Kidney (tissue), 14 donors: ENCODE measurements around the gene CHD2. TPM values are rescaled to one million over a fixed set of nuclear protein-coding genes. Genes with fewer than 3 reads are reported as not detected.
A peak's percentile ranks its signal among the peaks of the same experiment; 100 is the strongest.

Source experiments
- DNase-seq, 5 donors: peaks; one replicate each; pipeline ENCODE4 v3.0.0-alpha.2; 2013 to 2020
- FAIRE-seq: peaks from 2 replicates; lab custom pipeline; 2012; peaks lifted over from hg19 to GRCh38; lab: Jason Lieb, UNC
- H3K27ac ChIP-seq, 2 donors: one replicate each; pipeline ENCODE4 v1.7.0; 2013; ENCODE audit warnings: low read depth in 2 of 2, low read length in 2 of 2, inconsistent platforms in 1 of 2
- H3K27me3 ChIP-seq: one replicate; pipeline ENCODE4 v1.7.1; 2013; ENCODE audit warnings: low read length, inconsistent platforms; ENCODE audit not compliant: control insufficient read depth, insufficient read depth
- H3K36me3 ChIP-seq, 3 donors: one replicate each; pipeline versions ENCODE4 v1.7.0 to v1.7.1; 2013; ENCODE audit warnings: low read length in 3 of 3, control low read depth in 1 of 3, inconsistent platforms in 1 of 3; ENCODE audit not compliant: insufficient read depth in 3 of 3, control insufficient read depth in 2 of 3
- H3K4me1 ChIP-seq, 3 donors: one replicate each; pipeline versions ENCODE4 v1.7.0 to v1.7.1; 2013; ENCODE audit warnings: low read length in 3 of 3, inconsistent platforms in 1 of 3, low read depth in 1 of 3; ENCODE audit not compliant: control insufficient read depth in 2 of 3, insufficient read depth in 2 of 3
- H3K4me3 ChIP-seq, 3 donors: one replicate each; pipeline versions ENCODE4 v1.7.0 to v1.8.1; 2013; ENCODE audit warnings: low read length in 3 of 3, control low read depth in 1 of 3, inconsistent platforms in 1 of 3
- H3K9ac ChIP-seq, 3 donors: one replicate each; pipeline versions ENCODE4 v1.7.0 to v1.7.1; 2013; ENCODE audit warnings: low read length in 3 of 3, control low read depth in 1 of 3, inconsistent platforms in 1 of 3
- H3K9me3 ChIP-seq, 3 donors: one replicate each; pipeline versions ENCODE4 v1.7.0 to v1.7.1; 2013; ENCODE audit warnings: low read length in 3 of 3, control low read depth in 1 of 3, inconsistent platforms in 1 of 3; ENCODE audit not compliant: control insufficient read depth in 2 of 3, insufficient read depth in 1 of 3
- CTCF ChIP-seq: IDR thresholded peaks from 3 replicates; pipeline ENCODE4 v1.5.1; 2012; ENCODE audit warnings: mild to moderate bottlenecking, moderate library complexity, borderline replicate concordance; ENCODE audit not compliant: insufficient read depth; ENCODE audit errors: extremely low read depth
- intact Hi-C: fragments of 100-400 bp; cut with DNase I; formaldehyde crosslinking; loops from one replicate; pipeline ENCODE4 v1.11.1; 2022
- polyA plus RNA-seq: library from polyadenylated mRNA; stranded (reverse); fragments of 350-450 nt; fragmentation: Illumina TruSeq; extraction: RNeasy Lipid Tissue Mini Kit (QIAGEN cat#74804); gene quantifications from one replicate; pipeline ENCODE4 v1.2.3, GENCODE V29; 2014; ENCODE audit warnings: low read depth, low replicate concordance; ENCODE audit not compliant: insufficient read depth
- total RNA-seq: library from RNA; stranded (reverse); fragmentation: NEBNext Ultra II Directional; extraction: Animal tissue kit (Norgen Biotek cat#: 25700); gene quantifications from one replicate; pipeline ENCODE4 v1.2.1, GENCODE V29; 2021
- donor health status: control.
- donor health status: control.
- donor health status: control.
- donor health status: control.
- donor health status: control.
- donor health status: DM: yes; HTN: yes; CAD: no.
- donor health status: Normal renal cell carcinoma (clear cell type).

Gene CHD2
- total and polyA plus RNA-seq, 2 donors from 2014 or later = 22.5 to 137 TPM

GRCh38 chr15:92877000-92877399 lies 23.1 kb upstream of the CHD2 start:
- intact Hi-C loops = no loop called here
- H3K9me3 ChIP-seq = no peaks in the 10 kb centered on the region
- peaks cover 0 to 5% (median 4%) of the 10 kb centered on the region in 3 donors for H3K4me1 ChIP-seq
- no peak for DNase-seq
- H3K27ac ChIP-seq = no peak overlapping the region
- H3K9ac ChIP-seq = no peak overlapping the region
- H3K36me3 ChIP-seq = no peaks in the 10 kb centered on the region
- H3K27me3 ChIP-seq = no peaks in the 10 kb centered on the region
- FAIRE-seq = no peak
- H3K4me3 ChIP-seq = no peak overlapping the region
- no peak for TF ChIP-seq CTCF

- FAIRE-seq (no peak), DNase-seq (no peak)
- H3K9ac ChIP-seq = no peak overlapping the region
- H3K27me3 ChIP-seq = no peaks in the 10 kb centered on the region
- no peaks in the 10 kb centered on the region for H3K36me3 ChIP-seq
- intact Hi-C loops = no loop called here
- no peak overlapping the region for H3K27ac ChIP-seq
- peaks cover 0 to 5% (median 4%) of the 10 kb centered on the region in 3 donors for H3K4me1 ChIP-seq
- H3K9me3 ChIP-seq = no peaks in the 10 kb centered on the region
- no peak overlapping the region for H3K4me3 ChIP-seq
- no peak for TF ChIP-seq CTCF
These were observed 22.7 kb upstream of the CHD2 start for GRCh38 chr15:92877416-92877815.

GRCh38 chr15:92878593-92879053 lies 21.5 kb upstream of the CHD2 start:
- no peaks in the 10 kb centered on the region for H3K27me3 ChIP-seq
- FAIRE-seq = no peak
- H3K9me3 ChIP-seq = no peaks in the 10 kb centered on the region
- no peaks in the 10 kb centered on the region for H3K36me3 ChIP-seq
- TF ChIP-seq CTCF = no peak
- peak in 1 of 5 donors; percentile 8 for DNase-seq
- H3K27ac ChIP-seq = peak overlapping the region; percentile 18 to 61
- H3K4me3 ChIP-seq = no peak overlapping the region
- H3K9ac ChIP-seq = peak overlapping the region in 1 of 3 donors; percentile 2
- H3K4me1 ChIP-seq = peaks cover 0 to 5% (median 4%) of the 10 kb centered on the region in 3 donors
- intact Hi-C loops = no loop called here
